DOHH2 (cell line): ENCODE results near the gene TRIM56.

Source experiments
- CTCF ChIP-seq: fragments of 200-600 bp; sonication (generic); IDR thresholded peaks from one replicate; pipeline ENCODE4 v1.5.1; 2014; ENCODE audit warnings: antibody characterized with exemption, mild to moderate bottlenecking, low read depth, low read length; ENCODE audit not compliant: poor library complexity, severe bottlenecking
- EZH2phosphoT487 ChIP-seq: fragments of 200-600 bp; sonication (generic); IDR thresholded peaks from 2 replicates; pipeline ENCODE4 v1.6.1; 2017; ENCODE audit warnings: borderline replicate concordance, mild to moderate bottlenecking, antibody characterized with exemption, low read length, moderate library complexity, mixed read lengths

- TF ChIP-seq CTCF, result no peak
- TF ChIP-seq EZH2phosphoT487, result no peak
Measured at GRCh38 chr7:101134399-101134980, 49.2 kb downstream of the TRIM56 start.
